Stimulated activated CD8-positive, alpha-beta memory T cell treated with anti-CD3 and anti-CD28 coated beads, Interleukin-4, amount 100 ng/mL, for 4 hours (primary cell): ENCODE data around the gene GAL3ST3.

Source experiments
- DNase-seq, 2 donors: peaks; one replicate each; pipeline ENCODE4 v3.0.0-alpha.2; 2020; ENCODE audit warnings: low read depth in 2 of 2, low spot score in 1 of 2

GAL3ST3 gene

DNA sequence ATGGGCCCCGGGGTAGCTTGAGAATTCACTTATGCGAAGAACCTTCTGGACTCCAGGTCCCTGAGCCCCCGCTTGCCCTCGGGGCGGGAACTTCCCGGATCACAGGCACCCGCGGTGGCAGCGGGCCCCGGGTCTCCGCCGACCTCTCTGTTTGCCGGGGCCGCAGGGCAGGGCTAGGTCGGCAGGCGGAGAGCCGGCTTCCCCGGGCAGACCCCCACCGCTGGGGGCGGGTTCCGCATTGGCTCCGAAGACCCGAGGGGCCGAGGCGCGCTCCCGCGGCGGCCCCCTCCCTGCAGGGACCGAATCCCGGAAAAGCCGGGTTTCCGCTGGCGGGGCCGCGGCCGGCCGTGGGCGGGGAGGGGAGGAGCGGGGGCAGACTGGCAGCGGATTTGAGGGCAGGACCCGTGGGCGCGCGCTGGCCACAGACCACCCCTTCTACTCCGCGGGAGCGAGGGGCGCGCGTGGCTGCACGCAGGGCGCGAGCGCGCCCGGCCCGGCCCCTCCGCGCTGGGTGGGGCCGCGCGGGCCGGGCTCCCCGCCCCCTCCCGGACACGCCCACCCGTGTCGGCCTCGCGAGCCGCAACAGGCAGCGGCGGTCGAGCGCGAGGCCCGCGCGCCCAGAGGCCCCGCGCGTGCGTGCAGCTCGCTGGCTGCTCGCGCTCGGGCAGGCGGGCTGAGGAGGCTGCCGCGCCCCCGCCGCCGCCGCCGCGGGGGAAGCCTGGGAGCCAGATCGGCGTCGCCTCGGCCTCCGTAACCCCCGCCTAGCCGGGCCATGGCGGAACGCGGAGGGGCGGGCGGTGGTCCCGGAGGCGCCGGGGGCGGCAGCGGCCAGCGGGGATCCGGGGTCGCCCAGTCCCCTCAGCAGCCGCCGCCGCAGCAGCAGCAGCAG lies 21.0 kb upstream of the GAL3ST3 start, which contains the start of gene PACS1:
TSS of gene PACS1 (plus strand) at position 558 of the 889 bp plus-strand sequence. CDS start at position 773, 215 bp downstream.
- peak; percentile 43 to 78 for DNase-seq

DNA sequence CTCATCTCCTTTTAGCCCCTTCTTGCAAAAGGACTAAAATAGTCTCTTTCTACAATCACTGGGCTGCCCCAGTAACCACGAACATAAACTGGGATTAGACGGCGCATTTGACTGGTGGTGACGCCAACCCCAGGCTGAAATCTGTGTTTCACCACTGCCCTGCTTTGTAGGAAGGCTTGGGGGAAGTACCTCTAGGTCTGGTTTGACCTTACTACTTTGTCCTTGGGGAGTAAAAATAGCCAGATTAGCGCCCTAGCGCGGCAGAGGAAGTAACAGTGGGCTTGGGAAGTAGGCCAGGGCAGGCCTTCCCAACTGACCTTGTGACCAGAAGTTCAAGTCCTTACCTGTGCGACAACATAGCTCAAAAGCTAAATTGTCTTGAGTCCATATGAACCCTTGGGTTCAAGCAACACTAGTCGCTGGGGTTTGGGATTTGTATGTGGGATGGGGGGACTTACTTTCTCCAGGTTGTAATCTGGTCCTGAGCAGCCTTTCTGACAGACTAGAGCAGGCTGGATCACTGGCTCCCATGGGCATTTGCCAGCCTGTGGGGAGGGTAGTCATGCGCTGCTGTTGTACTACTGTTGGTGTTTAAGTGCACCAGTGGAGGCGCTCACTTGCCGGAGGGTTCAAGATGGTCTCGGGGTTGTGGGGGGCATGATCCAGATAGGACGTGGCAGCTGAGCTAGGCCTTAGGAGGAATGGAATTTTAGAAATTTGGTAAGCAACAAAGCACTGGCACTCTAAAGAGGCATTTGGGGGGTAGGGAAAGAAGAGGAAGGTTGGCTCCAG lies 20.2 kb upstream of the GAL3ST3 start:
- DNase-seq, result no peak

DNA sequence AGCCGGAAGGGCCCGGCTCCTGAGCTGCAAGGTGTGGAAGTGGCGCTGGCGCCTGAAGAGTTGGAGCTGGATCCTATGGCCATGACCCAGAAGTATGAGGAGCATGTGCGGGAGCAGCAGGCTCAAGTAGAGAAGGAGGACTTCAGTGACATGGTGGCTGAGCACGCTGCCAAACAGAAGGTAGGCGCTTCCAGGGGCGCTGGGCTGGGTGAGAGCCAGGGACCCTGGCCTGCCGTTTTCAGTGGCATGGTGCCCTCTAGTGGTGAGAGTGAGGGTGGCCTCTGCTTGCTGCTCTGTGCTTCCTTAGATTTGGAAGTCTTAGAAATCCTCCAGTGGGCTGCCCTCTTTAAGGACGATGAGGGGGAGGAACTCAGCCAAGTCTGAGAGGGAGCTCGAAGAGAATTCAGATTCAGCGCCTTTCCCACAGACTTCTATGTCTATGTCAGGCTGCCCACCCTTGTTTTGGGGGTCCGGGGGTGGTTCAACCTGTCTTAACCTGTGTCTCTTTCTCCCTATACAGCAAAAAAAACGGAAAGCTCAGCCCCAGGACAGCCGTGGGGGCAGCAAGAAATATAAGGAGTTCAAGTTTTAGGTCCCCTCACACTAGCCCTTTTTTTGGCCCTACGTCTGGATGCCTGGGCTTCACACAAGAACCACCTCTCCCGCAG lies 19.3 kb upstream of the GAL3ST3 start:
- DNase-seq, result peak; percentile 51 to 61

DNA sequence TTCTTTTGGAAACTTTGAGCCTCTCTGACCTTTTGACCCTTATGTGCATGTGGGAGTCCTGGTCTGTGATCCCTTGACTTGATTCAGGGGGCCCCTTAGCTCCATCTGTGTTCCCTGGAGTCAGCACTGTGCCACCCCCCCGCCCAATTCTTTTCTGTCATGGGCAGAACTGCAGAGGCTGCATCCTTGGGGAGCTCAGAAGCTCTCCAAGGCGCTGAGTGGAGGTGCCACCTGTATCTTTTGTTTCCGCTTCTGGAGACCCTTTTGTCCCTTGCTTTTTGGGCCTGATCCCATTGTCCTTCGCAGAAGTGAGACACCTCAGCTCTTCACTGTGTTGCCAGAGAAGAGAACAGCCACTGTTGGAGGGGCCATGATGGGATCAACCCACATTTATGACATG lies 18.7 kb upstream of the GAL3ST3 start:
- DNase-seq, result no peak

DNA sequence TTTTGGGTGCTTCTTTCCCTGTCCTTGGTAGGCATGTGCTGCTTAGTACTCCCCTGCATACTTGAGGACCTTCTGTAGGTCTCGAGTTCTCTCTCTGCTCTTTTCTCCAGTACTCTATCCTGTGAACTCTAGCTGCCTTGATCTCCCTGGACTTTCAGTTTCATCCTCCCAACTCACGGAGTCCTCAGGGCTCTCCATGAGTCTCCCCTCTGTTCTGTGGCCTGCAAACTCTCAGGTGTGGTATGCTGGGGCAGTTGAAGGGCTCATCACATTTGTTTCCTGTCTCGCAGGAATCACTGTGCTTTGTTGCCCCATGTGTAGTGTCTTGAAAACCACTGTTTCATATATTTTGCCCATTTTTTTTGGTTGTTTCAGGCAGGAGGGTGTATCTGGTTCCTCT lies 17.8 kb upstream of the GAL3ST3 start:
- no peak for DNase-seq

DNA sequence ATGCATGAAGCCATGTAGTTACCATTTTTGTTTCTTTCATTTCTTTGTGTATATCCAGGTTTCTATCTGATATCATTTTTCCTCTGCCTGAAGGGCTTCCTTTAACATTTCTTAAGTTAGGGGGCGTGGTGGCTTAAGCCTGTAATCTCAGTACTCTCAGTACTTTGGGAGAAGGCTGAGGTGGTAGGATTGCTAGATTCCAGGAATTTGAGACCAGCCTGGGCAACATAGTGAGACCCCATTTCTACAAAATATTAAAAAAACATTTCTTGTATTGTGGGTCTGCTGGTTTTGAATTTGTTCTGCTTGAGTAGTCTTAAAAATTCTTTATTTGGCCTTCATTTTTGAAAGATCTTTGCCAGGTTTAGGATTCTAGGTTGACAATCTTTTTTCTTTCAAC lies 15.6 kb upstream of the GAL3ST3 start:
- DNase-seq, result no peak

DNA sequence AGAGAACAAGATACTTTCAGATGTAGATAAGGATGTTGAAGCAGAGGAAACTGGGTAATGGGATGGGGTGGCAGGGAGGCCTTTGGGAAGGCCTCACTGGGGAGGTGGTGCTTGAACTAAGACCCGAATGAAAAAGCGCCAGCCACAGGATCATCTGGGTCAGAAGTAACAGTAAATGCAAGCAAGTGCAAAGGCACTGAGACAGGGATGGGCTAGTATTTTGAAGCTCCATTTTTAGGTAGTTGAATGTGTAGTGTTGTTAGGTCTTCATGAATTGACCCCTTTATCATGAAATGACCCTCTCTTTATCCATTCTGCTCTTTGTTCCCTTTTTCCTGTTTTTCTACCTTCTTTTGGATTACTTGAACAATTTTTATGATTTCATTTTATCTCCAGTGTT lies 14.9 kb upstream of the GAL3ST3 start:
- no peak for DNase-seq

DNA sequence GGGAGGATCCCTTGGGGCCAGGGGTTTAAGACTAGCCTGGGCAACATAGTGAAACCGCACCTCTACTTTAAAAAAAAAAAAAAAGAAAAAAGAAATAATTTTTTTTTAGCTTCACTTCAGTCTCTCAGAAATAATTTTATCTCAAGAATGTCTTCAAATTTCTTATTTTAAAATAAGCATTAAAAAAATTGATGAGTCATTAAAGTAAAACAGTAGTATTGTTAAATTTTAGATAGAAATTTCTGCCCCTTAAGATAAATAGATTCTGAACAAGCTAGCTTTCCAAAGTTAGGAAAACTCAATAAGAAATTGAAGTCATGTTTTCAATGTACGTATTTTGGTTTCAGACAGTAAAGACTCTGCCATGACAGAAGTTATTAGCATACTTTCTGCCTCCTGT lies 13.4 kb upstream of the GAL3ST3 start:
- DNase-seq, result no peak

DNA sequence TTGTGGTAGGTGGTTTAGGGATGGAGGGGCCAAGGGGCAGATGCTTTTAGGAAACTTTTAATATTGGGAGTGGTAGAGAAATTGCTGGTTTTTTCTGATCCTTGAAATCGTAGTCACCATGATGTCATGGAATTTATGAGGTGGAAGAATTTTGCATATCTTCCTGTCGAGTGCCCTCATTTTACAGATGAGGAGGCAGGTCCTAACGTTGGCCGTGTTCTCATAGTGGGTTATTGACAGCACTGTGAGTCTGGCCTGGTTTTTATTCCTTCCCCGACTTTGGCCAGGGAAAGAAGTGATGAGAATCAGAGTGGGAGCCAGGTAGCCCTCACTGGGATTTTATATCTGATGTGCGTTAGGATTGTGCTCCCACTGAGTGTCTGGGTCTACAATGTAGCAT lies 12.3 kb upstream of the GAL3ST3 start:
- DNase-seq, result no peak

DNA sequence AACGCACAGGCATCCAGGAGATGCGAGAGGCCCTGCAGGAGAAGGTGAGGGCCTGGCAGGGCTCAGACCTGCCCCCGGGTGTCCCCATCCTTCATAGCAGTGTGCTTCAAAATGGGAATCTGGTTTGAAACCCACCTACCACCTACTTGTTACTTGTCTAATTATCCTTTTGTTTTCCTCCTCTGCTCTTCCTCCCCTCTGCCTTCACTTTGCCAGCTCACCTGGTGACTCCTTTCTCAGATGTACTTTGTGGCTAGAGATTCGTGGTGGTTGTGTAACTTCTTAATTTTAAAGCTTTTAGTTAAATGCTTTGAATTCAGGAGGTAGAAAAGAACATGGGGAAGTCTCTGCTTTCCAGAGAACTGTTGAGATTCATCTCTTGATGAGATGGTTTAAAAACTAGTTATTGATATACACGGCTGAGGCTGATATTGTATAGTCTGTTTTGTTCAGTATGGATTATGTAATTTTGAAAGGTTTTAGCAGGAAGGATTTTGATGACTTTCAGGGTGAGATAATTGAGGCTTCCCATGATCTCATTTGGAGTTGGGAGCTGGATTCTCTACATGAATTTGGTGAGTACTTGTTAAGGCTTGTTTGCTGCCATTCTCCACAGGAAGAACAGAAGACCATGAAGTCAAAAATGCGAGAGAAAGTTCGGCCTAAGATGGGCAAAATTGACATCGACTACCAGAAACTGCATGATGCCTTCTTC lies 11.2 kb upstream of the GAL3ST3 start:
- DNase-seq, result no peak

DNA sequence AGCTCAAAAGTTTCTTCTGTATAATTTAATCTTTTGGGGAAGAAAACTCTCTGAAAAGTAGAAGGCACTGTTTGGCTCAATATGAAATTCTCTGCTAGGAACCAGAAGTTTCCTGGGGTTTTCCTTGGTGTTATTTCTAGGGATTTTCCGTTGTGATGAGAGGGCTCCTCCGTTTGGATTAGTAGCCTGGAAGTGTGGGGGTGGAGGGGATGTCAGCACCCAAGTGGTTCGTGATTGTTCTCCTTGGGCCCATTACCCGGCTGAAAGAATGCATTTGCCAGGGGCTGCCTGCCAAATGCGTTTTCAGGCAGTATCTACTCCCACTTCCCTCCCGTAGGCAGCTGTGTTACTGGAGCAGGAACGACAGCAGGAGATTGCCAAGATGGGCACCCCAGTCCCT lies 7.5 kb upstream of the GAL3ST3 start:
- DNase-seq, result no peak

DNA sequence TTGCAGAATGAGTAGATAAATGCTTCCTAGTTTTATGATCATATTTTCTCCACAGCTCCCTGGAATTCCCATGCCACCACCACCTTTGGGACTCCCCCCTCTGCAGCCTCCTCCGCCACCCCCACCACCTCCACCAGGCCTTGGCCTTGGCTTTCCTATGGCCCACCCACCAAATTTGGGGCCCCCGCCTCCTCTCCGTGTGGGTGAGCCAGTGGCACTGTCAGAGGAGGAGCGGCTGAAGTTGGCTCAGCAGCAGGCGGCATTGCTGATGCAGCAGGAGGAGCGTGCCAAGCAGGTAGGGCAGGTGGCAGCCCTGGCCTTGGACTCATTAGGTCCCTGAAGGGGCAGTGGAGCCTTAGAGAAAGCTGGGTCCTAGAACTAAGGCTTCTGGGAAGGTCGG lies 6.1 kb upstream of the GAL3ST3 start:
- DNase-seq, result no peak

DNA sequence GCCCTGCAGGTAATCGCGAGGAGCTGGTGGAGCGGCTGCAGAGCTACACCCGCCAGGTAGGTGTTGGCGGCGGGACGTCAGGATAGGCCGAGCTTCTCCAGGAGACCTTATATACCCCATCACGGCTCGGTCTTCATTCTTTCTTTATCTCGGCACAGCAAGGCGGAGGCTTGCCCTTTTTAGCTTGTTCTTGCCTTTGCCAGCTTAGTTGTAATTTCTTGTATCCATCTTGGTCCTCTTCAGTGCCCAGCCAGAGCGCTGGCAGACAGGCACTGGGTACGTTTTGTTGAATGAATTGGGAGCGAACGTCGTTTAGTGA lies 3.7 kb upstream of the GAL3ST3 start:
- no peak for DNase-seq

DNA sequence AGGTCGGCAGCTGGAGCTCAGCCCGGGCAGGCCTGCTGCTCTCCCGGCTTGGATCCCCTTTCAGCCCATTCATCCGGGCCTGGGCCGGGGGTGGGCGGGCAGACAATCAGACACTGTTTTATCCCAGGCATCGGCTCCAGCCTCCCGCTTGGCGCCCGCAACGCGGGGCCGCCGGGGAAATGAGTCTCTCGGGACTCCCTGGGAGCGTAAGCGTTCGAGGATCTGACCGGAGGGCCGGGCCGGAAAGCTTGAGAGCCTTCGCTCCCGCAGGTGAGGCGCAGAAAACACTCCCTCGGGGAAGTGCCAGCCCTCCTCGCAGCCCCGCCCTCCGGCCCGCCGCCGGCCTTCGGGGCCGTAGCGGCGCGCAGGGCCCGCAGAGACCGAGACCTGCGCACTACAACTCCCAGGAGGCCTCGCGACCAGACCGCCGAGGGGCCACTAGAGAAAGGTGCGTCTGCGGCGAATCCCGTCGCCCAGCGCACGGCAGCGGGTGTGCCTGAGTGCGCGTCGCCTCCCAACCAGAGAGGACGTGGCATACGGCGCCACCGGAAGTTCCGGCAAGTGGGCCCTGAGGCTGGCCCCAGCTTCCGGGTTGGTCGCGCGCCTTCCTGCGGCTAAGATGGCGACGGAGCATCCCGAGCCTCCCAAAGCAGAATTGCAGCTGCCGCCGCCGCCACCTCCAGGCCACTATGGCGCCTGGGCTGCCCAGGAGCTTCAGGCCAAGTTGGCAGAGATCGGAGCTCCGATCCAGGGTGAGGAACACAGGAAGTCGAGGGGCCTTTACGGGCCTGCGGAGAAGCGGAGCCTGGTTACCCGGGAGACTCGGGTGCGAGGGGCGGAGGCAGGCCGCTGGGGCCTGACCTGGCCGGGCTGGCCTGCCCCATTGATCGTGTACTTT lies 3.1 kb upstream of the GAL3ST3 start, which contains the start of gene SF3B2:
TSS of gene SF3B2 (plus strand) at position 599 of the 898 bp plus-strand sequence. CDS start at position 620, 21 bp downstream.
- peak; percentile 83 to 93 for DNase-seq

DNA sequence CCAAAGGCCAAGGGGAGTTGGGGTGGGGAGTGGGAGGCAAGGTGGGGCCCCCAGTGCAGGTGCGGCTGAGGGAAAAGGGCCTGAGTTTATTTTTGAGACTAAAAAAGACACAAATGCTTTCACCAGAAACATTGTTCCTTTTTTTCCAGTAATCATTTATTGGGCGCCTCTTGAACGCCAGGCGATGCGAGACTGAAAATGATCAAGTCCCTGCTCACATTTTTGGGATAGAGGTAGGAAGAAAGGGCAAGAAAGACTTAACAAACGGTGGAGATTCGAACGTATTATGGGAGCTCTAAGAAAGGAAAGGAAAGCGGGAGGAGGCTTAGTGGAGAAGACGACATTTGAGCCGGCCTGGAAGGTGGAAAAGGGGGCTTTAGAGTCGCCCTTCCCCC lies 2.4 kb upstream of the GAL3ST3 start:
- no peak for DNase-seq

DNA sequence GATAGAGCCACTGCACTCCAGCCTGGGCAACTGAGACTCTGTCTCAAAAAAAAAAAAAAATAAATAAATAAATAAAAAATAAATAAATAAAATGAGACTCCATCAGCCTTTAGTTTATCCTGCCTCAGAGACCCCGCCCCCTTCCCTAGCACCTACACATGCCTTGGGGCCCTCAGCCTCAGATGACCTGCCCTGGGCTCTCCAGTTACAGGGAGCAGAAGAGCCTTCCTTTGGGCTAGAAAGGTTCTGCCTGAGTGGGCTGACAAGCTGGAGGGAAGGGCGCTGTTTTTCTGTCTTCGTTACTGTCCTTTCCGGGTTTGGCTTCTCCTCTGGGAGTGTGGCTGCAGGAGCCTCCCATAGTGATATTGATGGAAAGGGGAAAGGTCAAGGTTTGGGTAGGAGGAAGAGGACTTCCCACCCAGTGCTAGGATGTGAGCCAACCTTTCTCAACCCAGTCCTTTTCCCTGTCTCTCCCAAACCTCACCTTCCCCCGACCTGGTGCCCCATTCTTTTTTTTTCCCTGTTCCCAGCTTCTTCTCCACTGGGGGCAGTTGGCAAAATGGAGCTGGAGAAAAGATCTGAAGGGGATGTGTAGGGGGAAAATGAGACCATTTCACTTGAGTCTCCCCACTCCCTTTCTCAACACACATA lies 1.7 kb upstream of the GAL3ST3 start:
- DNase-seq, result no peak

DNA sequence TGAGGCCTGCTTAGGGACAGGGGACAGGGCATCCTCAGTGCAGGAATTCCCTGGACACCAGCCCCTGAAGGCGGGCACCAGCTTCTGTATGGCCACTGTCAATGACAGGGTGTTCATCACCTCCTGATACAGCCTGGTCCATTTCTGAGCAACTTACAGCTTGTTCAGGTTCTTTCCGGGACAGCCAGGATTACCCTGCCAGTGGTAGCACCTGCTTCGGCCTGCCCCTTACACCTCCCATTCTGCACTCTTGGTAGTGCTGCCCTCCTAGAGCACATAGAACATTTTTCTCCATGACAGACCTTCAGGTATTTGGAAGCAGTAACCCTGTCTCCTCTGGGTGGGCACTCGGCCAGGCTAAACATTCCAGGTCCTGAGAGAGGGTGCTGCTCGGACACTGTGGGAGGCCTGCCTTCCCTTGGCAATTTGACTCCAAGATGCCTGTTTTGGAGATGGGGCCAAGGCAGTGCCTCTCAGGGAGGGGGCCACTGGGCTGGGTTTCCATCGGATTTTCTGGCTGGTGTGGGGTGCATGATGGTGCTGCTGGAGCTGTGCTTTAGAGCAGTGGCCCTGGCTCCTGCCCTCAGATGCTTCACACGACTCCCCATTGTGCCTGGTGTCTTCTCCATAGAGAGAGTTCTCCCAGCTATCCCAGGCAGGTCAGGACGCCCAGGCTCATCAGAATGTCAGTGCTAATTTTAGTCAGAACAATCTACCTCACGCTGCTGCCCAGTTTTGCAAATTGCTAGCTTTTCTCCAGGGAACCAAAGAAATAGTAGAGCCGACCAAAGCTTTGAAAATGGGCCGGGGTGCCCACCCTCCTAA lies 1.2 kb downstream of the GAL3ST3 start:
- no peak for DNase-seq

DNA sequence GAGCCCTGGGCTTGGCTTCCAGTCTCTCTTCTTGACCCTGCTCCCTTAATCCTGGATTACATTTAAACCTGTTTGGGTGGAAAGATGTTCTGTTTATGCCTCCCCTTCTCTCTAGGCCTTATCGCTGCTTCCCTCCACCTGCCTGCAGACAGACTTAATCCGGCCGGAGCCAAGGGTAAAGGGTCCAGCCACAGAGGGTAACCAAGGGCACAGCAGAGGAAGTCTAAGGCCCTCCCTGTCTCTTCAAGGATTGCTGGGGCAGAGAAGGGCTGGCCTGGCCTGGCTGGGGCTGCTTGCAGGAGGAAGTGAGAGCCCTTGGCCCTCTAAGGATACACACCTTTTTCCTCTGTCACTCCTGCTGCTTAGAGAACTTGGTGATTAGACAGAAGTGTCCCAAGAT lies 2.1 kb downstream of the GAL3ST3 start:
- no peak for DNase-seq

DNA sequence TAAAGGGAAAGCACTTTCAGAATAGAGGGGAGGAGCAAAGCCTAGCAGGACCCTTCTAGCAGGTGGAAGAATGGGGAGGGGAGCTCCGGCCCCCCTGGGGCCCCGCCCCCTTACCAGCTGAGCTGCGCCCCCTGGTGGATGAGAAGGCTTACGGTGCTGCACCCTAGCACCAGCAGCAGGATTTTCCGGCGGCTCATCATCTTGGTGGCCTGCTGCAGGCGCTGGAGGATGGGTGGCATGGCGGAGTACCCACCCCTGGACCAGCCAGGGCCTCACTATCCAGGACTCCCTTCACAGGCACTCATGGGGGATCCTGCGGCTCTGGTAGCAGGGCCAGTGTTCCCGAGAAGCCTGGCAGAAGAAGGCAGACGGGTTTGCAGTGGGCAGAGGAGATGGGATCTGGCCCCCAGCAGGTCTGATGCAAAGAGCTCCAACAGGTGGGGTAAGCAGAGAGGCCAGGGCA lies 3.8 kb downstream of the GAL3ST3 start:
- peak; percentile 62 to 69 for DNase-seq
